GM19397 (cell line): ENCODE measurements around the gene HOXB6.

Experiments used
- ATAC-seq: cut with Tn5 transposase; IDR thresholded peaks from one replicate; pipeline ENCODE4 v1.9.1; 2021; ENCODE audit warnings: mild to moderate bottlenecking, moderate library complexity; ENCODE audit not compliant: unreplicated experiment

Gene HOXB6

GRCh38 chr17:48624118-48624517, 19.3 kb upstream of the HOXB6 start:
- ATAC-seq, result no peak

GRCh38 chr17:48623583-48623982, 18.8 kb upstream of the HOXB6 start:
- no peak for ATAC-seq

- no peak for ATAC-seq
These were observed 18.1 kb upstream of the HOXB6 start for GRCh38 chr17:48622857-48623256.

- ATAC-seq, result no peak
These were observed 16.9 kb upstream of the HOXB6 start for GRCh38 chr17:48621410-48622392.

- ATAC-seq, result no peak
These were observed 15.8 kb upstream of the HOXB6 start for GRCh38 chr17:48620461-48621139.

GRCh38 chr17:48619826-48620449, 15.2 kb upstream of the HOXB6 start:
- no peak for ATAC-seq

- no peak for ATAC-seq
These were observed 13.6 kb upstream of the HOXB6 start for GRCh38 chr17:48618256-48618896.

GRCh38 chr17:48617471-48618255, 12.9 kb upstream of the HOXB6 start:
- no peak for ATAC-seq

GRCh38 chr17:48616717-48617470, 12.1 kb upstream of the HOXB6 start:
- no peak for ATAC-seq

GRCh38 chr17:48615963-48616716, 11.4 kb upstream of the HOXB6 start:
- ATAC-seq, result no peak

GRCh38 chr17:48615047-48615962, 10.5 kb upstream of the HOXB6 start, which contains the start of gene HOXB8:
Gene HOXB8 (minus strand): TSS chr17:48615292. CDS start chr17:48614704, 588 bp downstream.
- ATAC-seq, result no peak

- no peak for ATAC-seq
These were observed 9.3 kb upstream of the HOXB6 start for GRCh38 chr17:48613862-48614694.

GRCh38 chr17:48612854-48613691, 8.3 kb upstream of the HOXB6 start:
- ATAC-seq, result peak; percentile 45

GRCh38 chr17:48612456-48612853, 7.7 kb upstream of the HOXB6 start:
- ATAC-seq, result no peak

- no peak for ATAC-seq
These were observed 7.1 kb upstream of the HOXB6 start for GRCh38 chr17:48611681-48612455.
